PC-9 (cell line): ENCODE results near the gene CNPPD1. TPM values are rescaled to one million over a fixed set of nuclear protein-coding genes. Genes with fewer than 3 reads are reported as not detected.

ENCODE experiments used
- BruUV-seq: library from RNA; stranded (reverse); fragments of 400-500 nt; replicated peaks from 2 replicates; lab custom pipeline; 2021; lab: Mats Ljungman, UMichigan
- CTCF ChIA-PET: fragments of 300-600 bp; sonication (Branson Sonifier 250); formaldehyde crosslinking; loops from one replicate; lab custom pipeline; 2022; ENCODE audit warnings: antibody characterized with exemption; lab: Charles Lee
- POLR2A ChIA-PET: fragments of 300-600 bp; sonication (Branson Sonifier 250); formaldehyde crosslinking; loops from one replicate; lab custom pipeline; 2022; ENCODE audit warnings: antibody characterized with exemption; ENCODE audit not compliant: unreplicated experiment; lab: Charles Lee
- DNase-seq, 2 experiments: peaks; one replicate each; pipeline versions ENCODE4 v3.0.0 to v3.0.0-alpha.2; 2015 to 2022; ENCODE audit warnings: mixed read lengths in 1 of 2
- H2AFZ ChIP-seq: fragments of 200-600 bp; sonication (generic); 2 replicates; pipeline ENCODE4 v1.8.1; 2017; ENCODE audit warnings: antibody characterized with exemption
- H3F3A ChIP-seq: fragments of 200-600 bp; sonication (generic); 2 replicates; pipeline ENCODE4 v1.8.1; 2017; ENCODE audit warnings: antibody characterized with exemption, mild to moderate bottlenecking, low read depth; ENCODE audit not compliant: insufficient read depth
- H3K27ac ChIP-seq: fragments of 200-600 bp; sonication (generic); 2 replicates; pipeline ENCODE4 v1.6.1; 2016; ENCODE audit warnings: mixed run types
- H3K27me3 ChIP-seq: fragments of 200-600 bp; sonication (generic); 2 replicates; pipeline ENCODE4 v1.6.1; 2016; ENCODE audit warnings: low read depth, mixed run types; ENCODE audit not compliant: insufficient read depth
- H3K36me3 ChIP-seq: fragments of 200-600 bp; sonication (generic); 2 replicates; pipeline ENCODE4 v1.6.1; 2016; ENCODE audit warnings: low read depth, mixed run types
- H3K4me1 ChIP-seq: fragments of 200-600 bp; sonication (generic); replicated peaks from 2 replicates; pipeline ENCODE4 v1.6.1; 2016; ENCODE audit warnings: mixed run types; ENCODE audit not compliant: insufficient read depth
- H3K4me2 ChIP-seq: fragments of 200-600 bp; sonication (generic); 2 replicates; pipeline ENCODE4 v1.6.1; 2017; ENCODE audit warnings: mixed run types
- H3K4me3 ChIP-seq: fragments of 200-600 bp; sonication (generic); 2 replicates; pipeline ENCODE4 v1.6.1; 2016; ENCODE audit warnings: mixed run types
- H3K79me2 ChIP-seq: fragments of 200-600 bp; sonication (generic); 2 replicates; pipeline ENCODE4 v1.6.1; 2017; ENCODE audit warnings: low read depth, mixed run types
- H3K9me2 ChIP-seq: fragments of 200-600 bp; sonication (generic); 2 replicates; pipeline ENCODE4 v1.8.1; 2017; ENCODE audit warnings: mild to moderate bottlenecking; ENCODE audit not compliant: insufficient read depth
- H3K9me3 ChIP-seq: fragments of 200-600 bp; sonication (generic); 2 replicates; pipeline ENCODE4 v1.8.1; 2016; ENCODE audit warnings: low read depth; ENCODE audit not compliant: insufficient read depth
- H4K20me1 ChIP-seq: fragments of 200-600 bp; sonication (generic); 2 replicates; pipeline ENCODE4 v1.8.1; 2017; ENCODE audit not compliant: insufficient read depth
- CTCF ChIP-seq: fragments of 200-600 bp; sonication (generic); conservative IDR thresholded peaks from 2 replicates; pipeline ENCODE4 v1.6.1; 2017; ENCODE audit warnings: mixed run types, antibody characterized with exemption, mild to moderate bottlenecking, moderate library complexity
- EZH2 ChIP-seq: fragments of 200-600 bp; sonication (generic); IDR thresholded peaks from 2 replicates; pipeline ENCODE4 v1.8.0; 2017; ENCODE audit warnings: antibody characterized with exemption, low read depth
- intact Hi-C: fragments of 100-400 bp; cut with micrococcal nuclease; formaldehyde crosslinking; loops from one replicate; pipeline ENCODE4 v1.10.0; 2022; ENCODE audit not compliant: unreplicated experiment
- total RNA-seq: library from RNA; stranded (reverse); gene quantifications from 2 replicates; pipeline ENCODE4 v1.2.3, GENCODE V29; 2021

CNPPD1 gene
- total RNA-seq, 1 experiment from 2014 or later = 37.1 TPM

- Histone ChIP-seq H2AFZ (no peak overlapping the region), H3K4me1 (peaks cover 13% of the 10 kb centered on the region), H3K79me2 (peaks cover 7% of the 10 kb centered on the region), H3F3A (peaks cover 16% of the 10 kb centered on the region; the same call in 1 of the 2 replicates), H3K9me2 (no peaks in the 10 kb centered on the region), H3K9me3 (no peaks in the 10 kb centered on the region), H3K4me3 (no peak overlapping the region), H3K4me2 (no peak overlapping the region), H3K27ac (no peak overlapping the region), H3K27me3 (no peaks in the 10 kb centered on the region), H3K36me3 (no peaks in the 10 kb centered on the region), H4K20me1 (no peaks in the 10 kb centered on the region)
- DNase-seq = no peak
- BruUV-seq = no TSS peak
- ChIA-PET CTCF (interaction anchor here (0.5 to 0.6 kb wide), 2 partner anchors 9 to 32 kb away, joined by 3 read pairs; partner anchors contain the start of gene ZFAND2B), POLR2A (no interaction called here)
- no peak for TF ChIP-seq EZH2
- TF ChIP-seq CTCF = no peak
- intact Hi-C loops = no loop called here
Measured at GRCh38 chr2:219215871-219216534, 39.3 kb upstream of the CNPPD1 start.

GRCh38 chr2:219214786-219215185 lies 38.1 kb upstream of the CNPPD1 start:
- no peak for DNase-seq
- Histone ChIP-seq H3K4me3 (no peak overlapping the region), H3K4me1 (peaks cover 13% of the 10 kb centered on the region), H4K20me1 (no peaks in the 10 kb centered on the region), H2AFZ (no peak overlapping the region), H3K9me3 (no peaks in the 10 kb centered on the region), H3K27ac (no peak overlapping the region), H3F3A (peaks cover 16% of the 10 kb centered on the region; the same call in 1 of the 2 replicates), H3K27me3 (no peaks in the 10 kb centered on the region), H3K9me2 (no peaks in the 10 kb centered on the region), H3K79me2 (peaks cover 7% of the 10 kb centered on the region), H3K36me3 (no peaks in the 10 kb centered on the region), H3K4me2 (no peak overlapping the region)
- BruUV-seq = no TSS peak
- TF ChIP-seq EZH2 (no peak), CTCF (no peak)
- POLR2A ChIA-PET = interaction anchor here (0.6 kb wide), 1 partner anchor 150 kb away, joined by 4 read pairs; no protein-coding TSS in a partner anchor
- intact Hi-C loops = no loop called here
- CTCF ChIA-PET = interaction anchor here (0.5 kb wide), 1 partner anchor 55 kb away, joined by 3 read pairs; no protein-coding TSS in a partner anchor

- peaks cover 7% of the 10 kb centered on the region for H3K79me2 ChIP-seq
- intact Hi-C loops = no loop called here
- peaks cover 9% of the 10 kb centered on the region; the same call in 1 of the 2 replicates for H3F3A ChIP-seq
- no peaks in the 10 kb centered on the region for H3K36me3 ChIP-seq
- CTCF ChIA-PET = no interaction called here
- no peak overlapping the region for H3K4me2 ChIP-seq
- H3K4me1 ChIP-seq = peaks cover 13% of the 10 kb centered on the region
- BruUV-seq = no TSS peak
- H2AFZ ChIP-seq = no peak overlapping the region
- H3K9me2 ChIP-seq = no peaks in the 10 kb centered on the region
- TF ChIP-seq EZH2 = no peak
- no peak for TF ChIP-seq CTCF
- no peak overlapping the region for H3K4me3 ChIP-seq
- no peaks in the 10 kb centered on the region for H4K20me1 ChIP-seq
- DNase-seq = no peak
- no peaks in the 10 kb centered on the region for H3K27me3 ChIP-seq
- no peak overlapping the region for H3K27ac ChIP-seq
- H3K9me3 ChIP-seq = no peaks in the 10 kb centered on the region
- POLR2A ChIA-PET = no interaction called here
Measured at GRCh38 chr2:219214141-219214540, 37.4 kb upstream of the CNPPD1 start.
